AG09319 (cell line): ENCODE data around the gene AMELX.

Experiments used
- DNase-seq: peaks from one replicate; pipeline ENCODE4 v3.0.0-alpha.2; 2010; ENCODE audit warnings: low read depth; ENCODE audit errors: extremely low read depth
- TF ChIP-seq, protein P1 (sequence below): IDR thresholded peaks from 2 replicates; pipeline ENCODE4 v1.5.1; 2011; ENCODE audit warnings: low read depth, mild to moderate bottlenecking, inconsistent platforms, low read length, moderate library complexity

The AMELX gene

GRCh38 chrX:11346121-11346682 lies 53.0 kb downstream of the AMELX start:
- TF ChIP-seq, protein P1, sequence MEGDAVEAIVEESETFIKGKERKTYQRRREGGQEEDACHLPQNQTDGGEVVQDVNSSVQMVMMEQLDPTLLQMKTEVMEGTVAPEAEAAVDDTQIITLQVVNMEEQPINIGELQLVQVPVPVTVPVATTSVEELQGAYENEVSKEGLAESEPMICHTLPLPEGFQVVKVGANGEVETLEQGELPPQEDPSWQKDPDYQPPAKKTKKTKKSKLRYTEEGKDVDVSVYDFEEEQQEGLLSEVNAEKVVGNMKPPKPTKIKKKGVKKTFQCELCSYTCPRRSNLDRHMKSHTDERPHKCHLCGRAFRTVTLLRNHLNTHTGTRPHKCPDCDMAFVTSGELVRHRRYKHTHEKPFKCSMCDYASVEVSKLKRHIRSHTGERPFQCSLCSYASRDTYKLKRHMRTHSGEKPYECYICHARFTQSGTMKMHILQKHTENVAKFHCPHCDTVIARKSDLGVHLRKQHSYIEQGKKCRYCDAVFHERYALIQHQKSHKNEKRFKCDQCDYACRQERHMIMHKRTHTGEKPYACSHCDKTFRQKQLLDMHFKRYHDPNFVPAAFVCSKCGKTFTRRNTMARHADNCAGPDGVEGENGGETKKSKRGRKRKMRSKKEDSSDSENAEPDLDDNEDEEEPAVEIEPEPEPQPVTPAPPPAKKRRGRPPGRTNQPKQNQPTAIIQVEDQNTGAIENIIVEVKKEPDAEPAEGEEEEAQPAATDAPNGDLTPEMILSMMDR, result no peak
- no peak for DNase-seq

DNA sequence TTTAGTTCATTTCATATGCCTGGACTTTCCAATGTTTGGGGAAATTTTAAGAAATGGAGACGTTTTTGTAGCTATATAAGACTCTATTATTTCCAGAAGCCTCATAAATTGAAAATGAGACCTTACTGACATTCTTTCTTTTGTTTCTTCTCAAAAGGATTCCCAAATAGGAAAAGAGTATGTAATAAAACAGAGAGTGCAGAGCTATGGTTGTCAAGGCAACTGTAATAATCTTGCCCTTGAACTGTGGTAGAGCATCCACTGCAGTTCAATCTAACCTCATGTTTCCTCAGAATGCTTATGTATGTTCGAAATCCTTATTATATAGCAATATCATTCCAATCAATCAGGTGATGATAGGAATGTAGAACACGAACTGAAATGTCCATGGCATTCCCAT lies 54.1 kb downstream of the AMELX start:
- no peak for DNase-seq
- TF ChIP-seq, protein P1, result no peak

- TF ChIP-seq, protein P1, result no peak
- no peak for DNase-seq
Measured at GRCh38 chrX:11349020-11349419, 55.8 kb downstream of the AMELX start.

GRCh38 chrX:11349661-11350337 lies 56.6 kb downstream of the AMELX start:
- no peak for DNase-seq
- TF ChIP-seq, protein P1, result no peak
